GM19351 (cell line): ENCODE data around the gene TMEM192.
"Not testable (repeated sequence)": the region's sequence is repeated elsewhere in the genome, so short reads cannot be mapped to it uniquely, and the experiment has no call there.

Experiments used
- ATAC-seq: cut with Tn5 transposase; IDR thresholded peaks from one replicate; pipeline ENCODE4 v1.9.1; 2021; ENCODE audit warnings: mild to moderate bottlenecking, moderate library complexity; ENCODE audit not compliant: unreplicated experiment

The TMEM192 gene

GRCh38 chr4:165112368-165113121, at the start of gene TMEM192:
TSS of gene TMEM192 (minus strand) at chr4:165112860. CDS start at chr4:165112773, 87 bp downstream.
- ATAC-seq = peak; percentile 88

GRCh38 chr4:165158762-165159161, 46.1 kb upstream of the TMEM192 start:
- ATAC-seq = no peak

GRCh38 chr4:165156906-165157305, 44.2 kb upstream of the TMEM192 start:
- ATAC-seq = no peak

GRCh38 chr4:165154482-165154881, 41.8 kb upstream of the TMEM192 start:
- ATAC-seq = no peak

- no peak for ATAC-seq
Observed at GRCh38 chr4:165152527-165152926, 39.9 kb upstream of the TMEM192 start.

GRCh38 chr4:165151734-165152133, 39.1 kb upstream of the TMEM192 start:
- no peak for ATAC-seq

GRCh38 chr4:165150545-165150944, 37.9 kb upstream of the TMEM192 start:
- ATAC-seq = no peak

- ATAC-seq = no peak
Observed at GRCh38 chr4:165138843-165139242, 26.2 kb upstream of the TMEM192 start.

GRCh38 chr4:165137205-165137604, 24.5 kb upstream of the TMEM192 start:
- no peak for ATAC-seq

GRCh38 chr4:165136529-165136928, 23.9 kb upstream of the TMEM192 start:
- ATAC-seq = no peak

GRCh38 chr4:165133150-165133549, 20.5 kb upstream of the TMEM192 start:
- ATAC-seq = no peak

- ATAC-seq = peak; percentile 78
Observed at GRCh38 chr4:165131247-165131832, 18.7 kb upstream of the TMEM192 start.

- no peak for ATAC-seq
Observed at GRCh38 chr4:165129924-165130323, 17.3 kb upstream of the TMEM192 start.

GRCh38 chr4:165125869-165126499, 13.3 kb upstream of the TMEM192 start:
- ATAC-seq = not testable (repeated sequence)

- ATAC-seq = no peak
Observed at GRCh38 chr4:165124488-165124887, 11.8 kb upstream of the TMEM192 start.

GRCh38 chr4:165118256-165118909, 5.7 kb upstream of the TMEM192 start:
- peak; percentile 86 for ATAC-seq

- ATAC-seq = no peak
Observed at GRCh38 chr4:165115301-165115700, 2.6 kb upstream of the TMEM192 start.

GRCh38 chr4:165111906-165112367, 723 bp downstream of the TMEM192 start:
- ATAC-seq = no peak

GRCh38 chr4:165106518-165106917, 6.1 kb downstream of the TMEM192 start:
- no peak for ATAC-seq

GRCh38 chr4:165101641-165102040, 11.0 kb downstream of the TMEM192 start:
- no peak for ATAC-seq

GRCh38 chr4:165096776-165097175, 15.9 kb downstream of the TMEM192 start:
- peak; percentile 48 for ATAC-seq
